SK-N-SH treated with all-trans-retinoic acid at 6 μM for 48 hours (cell line): ENCODE results near the gene OR10AD1.

Experiments
- ATAC-seq: fragments of 200-7000 bp; cut with Tn5 transposase; 3 replicates; pipeline ENCODE4 v1.9.1; 2020; ENCODE audit warnings: mild to moderate bottlenecking, moderate library complexity
- ARNTL ChIP-seq: fragments of 450-650 bp; formaldehyde crosslinking; IDR thresholded peaks from 2 replicates; pipeline ENCODE4 v1.5.0; 2020; ENCODE audit warnings: low read depth, mild to moderate bottlenecking, moderate library complexity, borderline replicate concordance
- BACH2 ChIP-seq: fragments of 250-450 bp; sonication (Bioruptor Pico); IDR thresholded peaks from 2 replicates; pipeline ENCODE4 v1.9.0; 2021; ENCODE audit warnings: mild to moderate bottlenecking, borderline replicate concordance
- CREB5 ChIP-seq: fragments of 250-450 bp; sonication (Bioruptor Pico); IDR thresholded peaks from 2 replicates; pipeline ENCODE4 v1.5.1; 2020; ENCODE audit warnings: low read depth, mild to moderate bottlenecking, moderate library complexity
- CSDC2 ChIP-seq: fragments of 250-450 bp; sonication (Bioruptor Pico); IDR thresholded peaks from 2 replicates; pipeline ENCODE4 v1.5.0; 2020; ENCODE audit warnings: mild to moderate bottlenecking, moderate library complexity
- CSRNP3 ChIP-seq: fragments of 250-450 bp; sonication (Bioruptor Pico); IDR thresholded peaks from 2 replicates; pipeline ENCODE4 v1.5.1; 2021; ENCODE audit warnings: mild to moderate bottlenecking, moderate library complexity
- ESRRG ChIP-seq: fragments of 250-450 bp; sonication (Bioruptor Pico); IDR thresholded peaks from 2 replicates; pipeline ENCODE4 v1.6.1; 2021; ENCODE audit warnings: mild to moderate bottlenecking
- GLIS3 ChIP-seq: fragments of 250-450 bp; sonication (Bioruptor Pico); IDR thresholded peaks from 2 replicates; pipeline ENCODE4 v1.5.0; 2020; ENCODE audit warnings: mild to moderate bottlenecking, moderate library complexity
- ISL1 ChIP-seq: fragments of 250-450 bp; sonication (Bioruptor Pico); IDR thresholded peaks from 2 replicates; pipeline ENCODE4 v2.1.2; 2022; ENCODE audit warnings: mild to moderate bottlenecking, moderate library complexity
- OSR1 ChIP-seq: fragments of 250-450 bp; sonication (Bioruptor Pico); IDR thresholded peaks from 2 replicates; pipeline ENCODE4 v1.8.0; 2022; ENCODE audit warnings: moderate library complexity, mild to moderate bottlenecking, inconsistent platforms
- PATZ1 ChIP-seq: fragments of 250-450 bp; sonication (Bioruptor Pico); IDR thresholded peaks from 2 replicates; pipeline ENCODE4 v1.8.0; 2020; ENCODE audit warnings: mild to moderate bottlenecking, moderate library complexity, borderline replicate concordance
- PPARA ChIP-seq: fragments of 250-450 bp; sonication (Bioruptor Pico); IDR thresholded peaks from 2 replicates; pipeline ENCODE4 v1.5.0; 2020; ENCODE audit warnings: mild to moderate bottlenecking, borderline replicate concordance
- RARB ChIP-seq: fragments of 250-450 bp; sonication (Bioruptor Pico); IDR thresholded peaks from 2 replicates; pipeline ENCODE4 v1.8.0; 2021; ENCODE audit warnings: mild to moderate bottlenecking, moderate library complexity
- SNAI2 ChIP-seq: fragments of 250-450 bp; sonication (Bioruptor Pico); IDR thresholded peaks from 2 replicates; pipeline ENCODE4 v1.5.0; 2020; ENCODE audit warnings: mild to moderate bottlenecking, moderate library complexity
- TCF4 ChIP-seq: fragments of 250-450 bp; sonication (Bioruptor Pico); IDR thresholded peaks from 2 replicates; pipeline ENCODE4 v1.8.0; 2021; ENCODE audit warnings: mild to moderate bottlenecking, moderate library complexity, borderline replicate concordance
- TOX ChIP-seq: fragments of 250-450 bp; sonication (Bioruptor Pico); IDR thresholded peaks from 2 replicates; pipeline ENCODE4 v1.8.0; 2021; ENCODE audit warnings: mild to moderate bottlenecking, moderate library complexity, borderline replicate concordance
- TSHZ2 ChIP-seq: fragments of 250-450 bp; sonication (Bioruptor Pico); IDR thresholded peaks from 2 replicates; pipeline ENCODE4 v1.5.0; 2020; ENCODE audit warnings: mild to moderate bottlenecking, moderate library complexity
- ZC3H10 ChIP-seq: fragments of 250-450 bp; sonication (Bioruptor Pico); IDR thresholded peaks from 2 replicates; pipeline ENCODE4 v1.5.1; 2021; ENCODE audit warnings: mild to moderate bottlenecking, moderate library complexity
- ZFP3 ChIP-seq: fragments of 250-450 bp; sonication (Bioruptor Pico); IDR thresholded peaks from 2 replicates; pipeline ENCODE4 v1.5.0; 2020; ENCODE audit warnings: mild to moderate bottlenecking, moderate library complexity
- ZFP30 ChIP-seq: fragments of 450-650 bp; formaldehyde crosslinking; IDR thresholded peaks from 2 replicates; pipeline ENCODE4 v1.5.0; 2022; ENCODE audit warnings: mild to moderate bottlenecking, moderate library complexity
- ZNF565 ChIP-seq: fragments of 450-650 bp; formaldehyde crosslinking; conservative IDR thresholded peaks from 2 replicates; pipeline ENCODE4 v1.5.0; 2020; ENCODE audit warnings: low read depth, mild to moderate bottlenecking, moderate library complexity
- ZNF70 ChIP-seq: fragments of 450-650 bp; formaldehyde crosslinking; IDR thresholded peaks from 2 replicates; pipeline ENCODE4 v1.5.0; 2020; ENCODE audit warnings: mild to moderate bottlenecking, moderate library complexity

The OR10AD1 gene

GRCh38 chr12:48160807-48161206 is 42.3 kb downstream of the OR10AD1 start:
- TF ChIP-seq TSHZ2 (CRISPR knock-in tag) (no peak), ISL1 (no peak), TCF4 (CRISPR knock-in tag) (no peak), CREB5 (CRISPR knock-in tag) (no peak), RARB (CRISPR knock-in tag) (no peak), CSDC2 (CRISPR knock-in tag) (no peak), ZC3H10 (CRISPR knock-in tag) (no peak), ESRRG (no peak), PATZ1 (no peak), SNAI2 (CRISPR knock-in tag) (no peak), ZFP3 (CRISPR knock-in tag) (no peak), CSRNP3 (no peak), ZNF70 (CRISPR knock-in tag) (no peak), BACH2 (CRISPR knock-in tag) (no peak), OSR1 (CRISPR knock-in tag) (no peak), ARNTL (no peak), ZFP30 (CRISPR knock-in tag) (no peak), TOX (CRISPR knock-in tag) (no peak)
- no peak for ATAC-seq

- no peak for TF ChIP-seq TCF4 (CRISPR knock-in tag)
- no peak for TF ChIP-seq RARB (CRISPR knock-in tag)
- TF ChIP-seq TSHZ2 (CRISPR knock-in tag) = no peak
- TF ChIP-seq OSR1 (CRISPR knock-in tag) = no peak
- no peak for TF ChIP-seq ESRRG
- no peak for TF ChIP-seq CREB5 (CRISPR knock-in tag)
- no peak for TF ChIP-seq CSDC2 (CRISPR knock-in tag)
- TF ChIP-seq PPARA (CRISPR knock-in tag) = no peak
- TF ChIP-seq TOX (CRISPR knock-in tag) = no peak
- TF ChIP-seq ZNF70 (CRISPR knock-in tag) = no peak
- no peak for TF ChIP-seq GLIS3 (CRISPR knock-in tag)
- no peak for TF ChIP-seq CSRNP3
- no peak for TF ChIP-seq ZNF565 (CRISPR knock-in tag)
- no peak for TF ChIP-seq ZFP30 (CRISPR knock-in tag)
- TF ChIP-seq ARNTL = no peak
- no peak for TF ChIP-seq BACH2 (CRISPR knock-in tag)
- no peak for TF ChIP-seq ISL1
- ATAC-seq = no peak
Observed at GRCh38 chr12:48160046-48160445, 43.0 kb downstream of the OR10AD1 start.
